ENCODE measurements around the gene TPCN1.

Gene TPCN1

DNA sequence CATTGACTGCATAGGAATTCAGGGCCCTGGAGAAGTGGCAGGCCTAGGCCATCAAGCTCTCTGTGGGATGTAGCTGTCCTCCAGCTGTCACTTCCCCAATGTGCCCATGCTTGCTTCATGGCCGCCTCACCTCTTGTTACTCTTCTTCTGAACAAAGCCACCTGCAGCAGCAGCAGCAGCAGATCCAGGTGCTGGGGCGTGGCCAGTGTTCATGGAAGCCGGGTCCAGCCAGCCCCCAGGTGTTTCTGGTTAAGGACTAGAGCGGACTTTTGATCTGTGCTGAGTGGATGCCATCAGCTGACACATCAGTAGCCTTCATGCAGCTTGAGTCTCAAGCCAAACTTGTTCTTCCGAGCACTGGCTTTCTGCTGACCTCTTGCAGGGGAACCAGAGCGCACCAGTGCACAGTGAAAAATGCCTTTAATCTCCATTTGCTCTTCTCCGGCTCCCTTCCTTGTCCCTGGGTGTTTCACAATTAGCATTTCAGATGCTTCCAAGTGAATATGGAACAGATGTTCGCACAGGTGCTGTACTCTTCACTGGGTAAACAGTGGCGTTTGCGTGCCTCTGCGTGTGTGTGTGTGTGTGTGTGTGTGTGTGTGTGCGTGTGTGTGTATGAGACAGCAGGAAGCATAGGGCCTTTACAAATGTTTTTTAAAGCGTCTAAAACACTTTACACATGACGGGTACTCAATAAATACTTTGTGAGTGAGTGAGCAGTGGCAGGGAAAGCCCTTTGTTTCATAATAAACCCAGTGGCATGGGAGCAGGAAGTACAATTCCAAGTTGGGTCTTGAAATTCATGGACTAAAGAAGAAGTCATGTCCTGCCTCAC, 20.1 kb downstream of the TPCN1 start:
- no peak for DNase-seq (ENCODE audit: low read depth, low spot score)

DNA sequence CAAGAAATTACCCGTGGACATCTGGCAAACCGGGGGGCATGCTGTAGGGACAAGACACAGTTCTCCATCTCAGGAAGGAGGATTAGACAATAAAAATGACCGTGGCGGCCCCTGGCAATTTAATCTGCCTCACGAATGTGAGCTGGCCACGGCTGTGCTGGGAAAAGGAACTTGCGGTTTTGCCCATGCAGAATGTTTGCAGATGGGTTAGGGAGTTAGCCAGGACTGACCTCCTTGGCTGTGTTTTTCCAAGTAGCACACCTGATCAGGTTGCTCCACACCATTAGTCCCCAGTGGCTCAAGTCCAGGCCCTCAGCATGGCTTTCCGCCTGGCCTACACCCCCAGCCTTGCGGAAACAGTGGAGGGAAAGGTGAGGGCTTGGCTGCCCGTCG, 20.8 kb downstream of the TPCN1 start:
- no peak for DNase-seq (ENCODE audit: low read depth, low spot score)

DNA sequence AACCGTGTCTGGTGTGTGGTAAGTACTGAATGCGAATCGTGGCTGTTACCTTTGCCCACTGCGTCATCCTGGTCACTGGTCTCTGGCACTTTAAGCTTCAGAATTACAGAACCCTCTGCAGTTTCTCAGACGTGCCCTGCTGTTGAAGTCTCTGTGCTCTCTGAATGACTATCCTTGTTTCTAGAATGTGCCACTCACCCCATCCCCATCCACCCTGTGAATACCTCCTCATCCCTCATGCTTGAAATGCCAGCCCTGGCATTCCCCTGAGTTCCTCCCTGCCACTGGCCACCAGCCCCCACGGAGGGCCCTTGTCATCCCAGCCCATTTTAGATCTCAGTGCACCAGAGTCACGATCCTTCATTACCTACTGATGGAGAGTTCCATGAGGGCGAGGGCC, 21.3 kb downstream of the TPCN1 start:
- no peak for DNase-seq (ENCODE audit: low read depth, low spot score)

DNA sequence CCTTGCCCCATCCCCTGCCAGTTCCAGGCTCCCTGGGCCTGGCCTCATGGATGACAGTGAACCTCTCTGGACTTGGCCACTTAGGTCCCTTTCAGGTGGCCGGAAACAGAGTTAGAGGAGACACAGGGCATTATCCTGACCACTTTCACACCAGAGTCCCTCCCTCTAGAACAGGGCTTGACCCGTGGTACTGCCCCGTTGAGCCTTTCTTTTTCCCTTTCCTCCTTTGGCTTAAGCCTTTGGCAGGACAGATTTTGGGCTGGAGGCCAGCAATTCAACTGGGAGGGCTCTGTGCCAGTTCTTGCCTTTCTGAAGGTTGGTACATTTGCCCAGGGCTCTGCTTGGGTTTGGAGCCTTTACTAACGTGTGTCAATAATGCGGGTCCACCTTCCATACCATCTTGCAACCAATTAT, 22.8 kb downstream of the TPCN1 start:
- DNase-seq (ENCODE audit: low read depth, low spot score) = no peak

DNA sequence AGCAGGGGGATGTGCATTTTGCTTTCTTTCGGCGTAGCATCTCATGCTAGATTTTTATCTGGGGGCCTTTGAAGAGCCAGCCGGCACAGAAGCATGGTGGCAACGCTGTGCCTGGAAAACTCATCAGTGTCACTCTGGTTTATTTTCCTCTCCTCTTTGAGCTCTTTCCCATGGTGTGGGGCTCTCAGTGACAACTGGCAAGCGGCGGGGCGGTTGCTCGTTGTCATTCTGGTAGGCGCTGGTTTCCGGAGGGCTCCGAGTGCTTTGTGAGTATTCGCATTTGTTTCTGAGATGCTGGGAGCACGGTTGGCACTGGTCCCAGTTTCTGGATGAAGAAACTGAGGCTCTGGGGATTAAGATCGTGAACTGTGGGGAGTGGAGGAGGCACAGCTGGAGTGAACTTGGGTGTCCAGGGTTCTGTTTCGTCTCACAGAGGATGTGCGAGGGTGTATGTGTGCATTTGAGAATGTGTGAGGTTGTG, 23.3 kb downstream of the TPCN1 start:
- DNase-seq (ENCODE audit: low read depth, low spot score) = no peak

DNA sequence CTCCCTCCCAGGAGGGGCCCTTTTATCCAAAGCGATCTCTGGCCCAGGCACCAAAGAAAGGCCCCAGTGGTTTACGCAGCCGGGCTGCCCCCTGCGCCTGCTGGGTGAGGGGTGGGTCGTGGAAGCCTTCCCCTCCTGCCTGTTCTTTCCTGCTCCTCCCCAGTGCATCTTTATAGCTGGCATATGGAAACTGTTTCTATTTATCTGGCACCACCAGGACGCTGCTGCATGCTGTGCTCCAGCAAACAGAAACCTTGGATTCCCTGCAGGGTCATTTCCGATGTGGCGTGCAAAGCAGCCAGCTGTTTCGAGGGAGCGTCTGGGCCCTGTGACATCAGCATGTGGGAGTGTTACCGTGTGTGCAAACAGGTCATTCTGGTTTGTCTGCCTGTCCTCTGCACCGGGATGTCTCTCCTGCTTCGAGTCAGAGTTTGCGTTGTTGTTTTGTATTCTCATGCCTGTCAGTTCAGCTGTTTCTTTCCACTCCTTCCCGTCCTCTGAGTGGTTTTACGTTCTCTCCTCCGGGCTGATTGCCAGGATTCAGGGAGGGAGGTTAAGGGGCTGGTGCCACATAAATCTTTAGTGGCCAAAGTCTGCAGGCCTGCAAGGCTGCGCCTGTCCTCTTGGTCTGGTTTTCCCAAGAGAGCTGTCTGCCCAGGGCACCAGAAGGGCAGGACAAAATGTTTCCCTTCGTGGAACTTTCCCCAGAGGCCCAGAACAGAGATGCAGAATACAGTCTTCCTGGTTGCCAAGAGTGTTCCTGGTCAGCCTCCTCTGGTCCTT, 24.6 kb downstream of the TPCN1 start:
- DNase-seq (ENCODE audit: low read depth, low spot score) = peak; percentile 95

DNA sequence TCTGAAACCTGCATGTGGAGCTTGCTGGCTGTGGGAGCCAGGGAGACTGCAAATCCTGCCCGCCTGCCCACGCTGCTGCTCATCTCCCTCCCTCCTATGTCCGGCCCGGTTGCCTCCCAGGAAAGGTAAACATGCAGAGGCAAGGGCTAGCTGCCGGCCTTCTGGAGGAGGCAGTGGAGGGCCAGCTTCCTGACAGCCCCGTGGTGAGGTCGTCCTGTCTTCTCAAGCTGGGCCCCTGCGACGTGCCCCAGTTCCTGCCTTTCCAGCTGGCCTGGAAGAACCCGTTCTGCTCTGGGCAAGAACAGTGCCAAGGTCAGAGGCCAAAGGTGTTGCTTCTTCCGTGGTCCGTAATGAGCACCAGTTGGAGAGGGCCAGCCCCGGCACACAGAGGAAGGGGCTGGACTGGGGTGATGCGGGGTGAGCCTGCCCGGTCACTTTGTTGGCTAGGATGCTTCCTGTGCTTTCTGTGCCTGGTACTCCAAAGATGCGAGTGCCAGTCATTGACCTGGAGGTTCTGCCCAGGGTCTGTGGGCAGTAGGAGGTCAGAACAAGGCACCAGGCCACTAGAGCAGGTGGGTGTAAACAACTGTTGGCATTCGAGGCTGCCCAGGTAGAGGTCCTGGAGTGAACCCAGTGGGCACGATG, 25.3 kb downstream of the TPCN1 start:
- DNase-seq (ENCODE audit: low read depth, low spot score) = no peak

DNA sequence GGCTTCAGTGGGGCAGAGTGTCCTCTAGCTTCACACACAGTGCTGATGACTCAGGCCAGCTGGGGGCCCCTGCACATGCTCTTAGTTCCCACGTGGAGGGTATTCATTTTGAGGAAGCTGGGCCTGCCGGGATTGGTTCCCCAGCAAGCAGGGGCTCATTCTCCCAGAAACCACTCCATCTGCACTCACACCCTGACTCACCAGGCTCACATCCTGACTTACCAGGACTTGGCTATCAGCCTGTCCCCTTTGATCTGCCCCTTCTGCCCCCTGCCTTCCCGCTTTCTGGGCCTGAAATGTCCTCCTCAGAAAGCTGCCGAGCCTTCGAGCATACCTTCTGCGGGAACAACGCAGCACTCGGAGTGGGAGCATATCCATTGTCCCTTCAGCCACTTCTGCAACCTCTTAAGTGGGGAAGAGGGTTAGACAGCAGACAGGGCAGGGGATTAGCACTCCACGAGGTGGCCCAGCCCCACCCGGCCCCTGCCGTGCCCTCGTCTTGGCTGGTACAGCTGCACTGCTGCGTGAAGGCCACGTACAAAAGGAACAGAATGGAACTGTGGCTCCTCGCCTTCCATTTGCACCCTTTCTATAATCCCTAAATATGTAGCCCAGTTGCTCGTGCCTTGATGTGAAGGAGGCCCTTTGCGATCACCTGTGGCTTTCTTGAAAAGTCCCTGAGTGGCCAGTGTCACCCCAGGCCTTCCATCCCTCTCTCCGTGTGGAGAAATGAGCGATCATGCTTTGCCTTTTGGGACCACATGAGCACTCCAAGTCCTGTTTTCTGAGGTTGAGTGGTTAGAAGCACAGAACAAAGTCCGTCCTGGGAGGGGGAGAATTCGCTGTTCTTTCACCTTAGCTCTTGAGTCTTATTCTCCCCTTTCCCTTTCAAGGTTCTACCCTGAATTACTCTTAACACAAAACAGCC, 26.1 kb downstream of the TPCN1 start:
- no peak for DNase-seq (ENCODE audit: low read depth, low spot score)

DNA sequence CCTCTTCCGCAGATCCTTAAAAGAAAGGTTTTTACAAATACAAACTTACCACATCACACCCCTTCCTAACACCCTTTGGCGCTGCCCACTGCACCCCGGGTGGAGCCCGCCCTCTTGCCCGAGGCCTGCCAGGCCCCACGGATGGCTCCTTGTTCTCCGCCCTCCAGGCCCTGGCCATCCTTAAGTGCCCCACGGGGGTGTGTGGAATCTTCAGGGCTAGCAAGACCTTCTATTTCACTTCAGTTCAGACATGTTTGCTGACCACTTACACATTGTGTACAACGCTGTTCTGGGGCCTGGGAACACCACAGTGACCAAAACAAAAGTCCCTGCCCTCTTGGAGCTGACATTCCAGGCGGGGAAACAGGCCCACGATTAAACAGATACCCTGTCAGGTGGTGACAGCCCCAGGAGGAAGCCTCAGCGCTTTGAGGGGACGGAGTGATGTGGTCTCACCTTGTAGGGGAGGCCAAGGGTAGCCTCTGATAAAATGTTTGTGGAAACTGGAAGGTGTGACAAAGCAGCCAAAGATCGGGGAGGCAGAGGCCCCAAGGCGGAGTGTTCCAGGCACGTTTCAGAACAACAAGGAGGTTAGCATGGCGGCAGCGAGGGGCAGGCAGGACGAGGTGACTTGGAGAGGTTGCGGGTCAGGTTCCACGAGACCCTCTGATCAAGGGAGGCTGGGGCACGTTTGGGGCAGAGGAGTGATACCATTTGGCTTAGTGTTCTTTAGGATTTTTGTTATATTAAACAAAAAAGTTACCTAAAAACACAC, 27.0 kb downstream of the TPCN1 start:
- DNase-seq (ENCODE audit: low read depth, low spot score) = no peak

DNA sequence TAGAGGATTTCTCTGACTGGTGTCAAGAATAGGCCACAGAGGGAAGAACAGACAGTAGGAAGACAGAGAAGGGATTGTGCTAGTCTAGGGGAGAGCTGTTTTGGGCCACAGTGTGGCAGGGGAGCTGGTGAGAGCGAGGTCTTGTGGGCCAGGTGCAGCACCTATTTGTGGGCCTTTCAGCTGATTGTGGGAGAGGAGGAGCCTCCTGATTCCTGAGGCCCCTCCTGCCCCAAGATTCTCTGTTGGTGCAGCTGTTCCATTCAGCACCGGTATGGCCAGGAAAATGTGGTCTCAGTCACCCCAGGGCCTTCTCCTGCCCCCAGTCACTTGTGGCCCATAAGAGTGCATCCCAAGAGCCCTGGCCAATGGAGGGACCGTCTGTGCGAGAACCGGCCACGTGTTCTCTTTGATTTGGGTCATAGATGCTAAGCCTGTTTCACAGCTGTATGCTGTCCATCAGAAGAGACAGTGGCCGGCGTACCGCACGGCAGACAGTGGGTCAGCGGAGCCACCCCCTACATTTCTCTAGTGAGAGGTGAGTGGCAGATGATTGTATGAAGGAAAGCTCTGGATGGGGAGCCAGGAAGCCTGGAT, 27.7 kb downstream of the TPCN1 start:
- no peak for DNase-seq (ENCODE audit: low read depth, low spot score)

DNA sequence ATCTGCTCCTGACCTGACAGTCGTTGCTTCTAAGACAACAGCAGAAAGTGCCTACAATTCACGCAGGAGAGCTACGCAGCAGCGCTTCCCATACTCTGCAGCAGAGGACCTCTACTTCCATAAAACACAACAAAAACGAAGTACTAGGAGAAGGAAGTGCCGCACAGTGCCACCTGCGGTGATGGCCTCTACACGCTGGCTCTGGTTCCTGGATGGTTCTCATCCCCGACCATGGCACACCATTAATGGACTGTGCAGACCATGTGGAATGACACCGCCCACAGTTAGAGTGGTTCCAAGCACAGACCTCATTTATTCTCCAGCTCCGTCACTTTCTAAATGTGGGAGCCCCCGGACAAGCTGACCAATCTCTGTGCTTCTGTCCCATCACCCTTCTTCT, 28.3 kb downstream of the TPCN1 start:
- DNase-seq (ENCODE audit: low read depth, low spot score) = no peak

DNA sequence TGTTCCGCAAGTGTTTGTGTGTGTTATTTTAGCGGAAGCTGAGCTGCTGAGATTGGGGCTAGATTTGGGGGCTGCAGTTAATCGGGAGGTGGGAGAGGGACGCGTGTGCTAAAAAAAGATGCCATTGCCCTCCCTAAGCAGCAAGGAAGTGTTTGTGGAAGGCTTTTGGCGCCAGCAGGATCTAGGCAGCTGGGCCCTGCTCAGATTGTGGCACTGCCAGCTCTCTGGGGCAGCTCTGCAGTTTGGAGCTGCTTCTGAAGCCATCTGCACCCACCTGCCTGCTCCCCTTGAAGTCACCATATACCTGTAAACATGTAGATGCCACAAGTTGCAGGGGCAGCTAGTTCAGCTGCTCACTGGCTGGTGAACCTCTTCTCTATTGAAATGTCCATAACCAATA, 28.8 kb downstream of the TPCN1 start:
- no peak for DNase-seq (ENCODE audit: low read depth, low spot score)

DNA sequence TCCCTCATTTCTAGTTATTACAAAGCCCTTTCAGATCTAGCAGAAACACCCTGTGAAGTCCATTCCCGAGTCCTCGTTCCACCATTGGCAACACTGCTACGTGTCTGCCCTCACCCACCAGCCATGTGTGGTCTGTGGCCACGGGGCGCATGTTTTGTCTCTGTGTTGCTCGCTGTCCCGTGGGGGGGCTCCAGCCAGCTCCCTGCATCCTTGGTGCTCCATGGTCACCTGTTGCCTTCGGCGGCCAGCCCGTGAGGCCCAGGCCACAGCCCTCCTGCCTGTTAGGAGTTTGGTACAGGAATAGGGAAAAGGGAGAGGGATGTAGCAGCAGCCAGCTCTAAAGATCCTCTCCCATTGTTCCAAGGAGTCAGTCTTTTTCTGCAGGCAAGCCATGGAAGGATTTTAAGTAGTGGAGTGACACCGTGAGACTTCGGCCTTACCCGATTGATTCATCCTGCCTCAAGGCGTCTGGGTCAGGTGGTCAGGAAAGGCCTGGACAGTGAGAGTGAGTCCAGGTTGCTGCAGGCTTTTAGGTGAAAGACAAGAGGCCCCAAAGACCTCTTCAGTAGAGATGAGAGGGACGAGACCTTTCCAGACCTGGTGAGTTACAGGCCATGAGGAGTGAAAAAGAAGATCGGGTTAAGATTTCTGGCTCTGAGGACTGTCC, 30.3 kb downstream of the TPCN1 start:
- no peak for DNase-seq (ENCODE audit: low read depth, low spot score)

DNA sequence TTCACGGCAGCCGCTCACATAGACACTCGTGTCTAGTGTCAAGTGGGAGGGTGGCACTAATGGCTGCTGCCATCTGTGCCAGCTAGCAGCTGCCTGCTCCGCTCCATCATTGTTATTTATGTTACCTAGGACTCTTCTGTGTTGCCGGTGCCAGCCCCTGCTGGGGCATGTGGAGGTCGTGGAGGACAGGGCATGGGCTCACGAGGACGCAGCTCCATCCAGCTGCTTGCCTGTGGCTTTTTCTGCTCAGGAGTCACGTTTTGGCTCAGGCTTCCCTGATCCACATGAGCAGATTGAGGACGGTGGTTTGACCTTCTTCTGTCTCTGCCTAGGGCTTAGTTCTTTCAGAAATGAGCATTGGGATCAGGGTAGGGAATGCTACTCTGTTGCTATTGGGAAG, 31.2 kb downstream of the TPCN1 start:
- DNase-seq (ENCODE audit: low read depth, low spot score) = no peak

DNA sequence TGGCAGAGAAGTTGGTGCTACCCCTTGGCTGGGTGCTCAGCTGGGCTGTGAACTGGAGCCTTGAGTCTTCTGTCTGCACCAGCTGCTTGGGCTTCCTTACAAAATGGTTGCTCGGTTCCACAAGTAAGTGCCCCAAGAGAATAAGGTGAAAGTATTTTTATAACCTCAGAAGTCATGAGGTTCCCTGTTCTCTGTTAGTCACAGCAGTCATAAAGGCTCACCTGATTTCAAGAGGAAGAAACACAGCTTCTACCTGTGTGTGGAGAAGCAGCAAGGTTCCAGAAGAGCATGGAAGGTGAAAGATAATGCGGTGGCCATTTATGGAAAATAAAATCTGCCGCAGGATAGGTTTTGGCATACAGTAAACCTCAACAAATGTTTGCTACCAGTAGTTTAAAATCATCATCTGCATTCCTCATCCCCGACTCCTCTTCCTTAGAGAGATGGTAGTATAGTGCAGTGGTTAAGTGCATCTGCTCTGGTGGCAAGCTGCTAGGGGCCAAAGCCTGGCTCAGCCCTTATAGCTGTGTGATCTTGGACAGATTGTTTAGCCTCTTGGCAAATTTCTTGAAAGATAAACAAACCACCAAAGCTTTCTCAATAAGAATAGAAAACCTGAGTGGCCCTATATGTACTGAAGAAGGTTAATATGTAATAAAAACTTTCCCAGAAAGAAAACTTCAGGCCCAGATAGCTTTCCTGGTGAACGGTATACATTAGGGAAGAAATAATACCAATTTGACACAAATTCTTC, 32.4 kb downstream of the TPCN1 start:
- DNase-seq (ENCODE audit: low read depth, low spot score) = no peak

DNA sequence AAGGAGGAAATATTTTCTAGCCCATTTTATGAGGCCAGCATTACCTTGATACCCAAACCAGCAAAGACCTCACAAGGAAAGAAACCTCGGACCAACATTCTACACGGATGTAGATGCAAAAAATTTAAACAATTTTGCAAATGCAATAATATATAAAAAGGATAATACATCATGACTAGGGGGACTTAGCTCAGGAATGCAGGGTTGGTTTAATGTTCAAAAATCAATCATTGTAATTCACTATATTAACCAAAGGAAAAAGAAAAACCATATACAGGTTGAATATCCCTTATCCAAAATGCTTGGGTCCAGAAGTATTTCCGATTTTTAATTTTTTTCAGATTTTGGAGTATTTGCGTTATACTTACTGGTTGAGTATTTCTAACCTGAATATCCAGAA, 33.0 kb downstream of the TPCN1 start:
- no peak for DNase-seq (ENCODE audit: low read depth, low spot score)

DNA sequence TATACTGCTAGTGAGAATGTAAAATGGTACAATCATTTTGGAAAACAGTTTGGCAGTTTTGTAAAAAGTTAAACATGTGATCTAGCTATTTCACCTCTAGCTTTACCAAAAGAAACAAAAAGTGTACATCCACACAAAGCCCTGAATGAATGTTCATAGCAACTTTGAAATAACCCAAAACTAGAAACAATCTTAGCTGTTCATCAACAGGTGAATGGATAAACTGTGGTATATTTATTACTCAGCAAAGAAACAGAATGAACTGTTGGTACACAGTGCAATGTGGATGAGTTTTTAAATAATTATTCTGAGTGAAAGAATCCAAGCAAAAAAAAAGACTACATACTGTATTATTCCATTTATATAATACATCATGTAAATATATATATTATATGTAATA, 36.3 kb downstream of the TPCN1 start:
- DNase-seq (ENCODE audit: low read depth, low spot score) = no peak

DNA sequence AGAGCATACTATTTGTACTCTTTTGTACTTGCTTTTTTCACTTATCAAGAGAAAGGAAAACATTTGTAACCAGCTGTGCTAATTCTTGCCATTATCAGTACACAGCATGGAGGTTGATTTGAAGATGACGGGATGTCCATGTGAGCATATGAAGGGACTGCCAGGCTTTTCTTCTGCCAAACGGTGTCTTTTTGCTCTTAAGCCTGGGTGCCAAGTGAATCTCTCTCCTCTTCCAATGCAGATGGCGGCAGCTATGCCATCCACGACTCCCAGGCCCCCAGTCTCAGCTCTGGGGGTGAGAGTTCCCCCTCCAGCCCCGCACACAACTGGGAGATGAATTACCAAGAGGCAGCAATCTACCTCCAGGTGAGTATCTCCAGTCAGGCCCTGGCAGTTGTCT, 38.9 kb downstream of the TPCN1 start:
- DNase-seq (ENCODE audit: low read depth, low spot score) = no peak

Data from iPS DF 19.7 (cell line).